Hematopoietic multipotent progenitor cell treated with erythropoietin and hydrocortisone succinate and interleukin-3 and kit ligand, for 6 days (in vitro differentiated cells): ENCODE data around the gene INF2.

Experiments
- DNase-seq: peaks from one replicate; pipeline ENCODE4 v3.0.0-alpha.2; 2015

Gene INF2

GRCh38 chr14:104677512-104678332 lies 11.7 kb upstream of the INF2 start:
- DNase-seq = peak; percentile 94

DNA sequence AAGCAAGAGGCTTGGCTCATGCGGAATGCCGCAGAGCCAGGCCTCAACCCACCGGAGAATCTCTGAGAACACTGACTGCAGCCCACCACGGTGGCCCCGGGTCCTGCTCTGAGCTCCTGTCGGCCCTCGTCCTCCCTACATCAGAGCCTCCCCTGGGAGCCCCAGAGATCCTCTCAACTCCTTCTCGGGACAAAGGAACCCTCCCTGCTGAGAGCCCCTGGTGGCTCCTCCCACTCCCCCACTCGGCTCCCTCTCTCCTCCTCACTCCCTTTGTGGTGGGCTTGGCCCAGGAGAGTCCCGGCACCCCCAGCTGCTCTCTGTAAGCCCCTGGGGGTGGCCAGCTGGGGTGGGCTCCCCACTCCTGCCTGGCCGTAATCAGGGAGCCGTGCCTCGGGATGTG lies 11.1 kb upstream of the INF2 start:
- DNase-seq = peak; percentile 64

DNA sequence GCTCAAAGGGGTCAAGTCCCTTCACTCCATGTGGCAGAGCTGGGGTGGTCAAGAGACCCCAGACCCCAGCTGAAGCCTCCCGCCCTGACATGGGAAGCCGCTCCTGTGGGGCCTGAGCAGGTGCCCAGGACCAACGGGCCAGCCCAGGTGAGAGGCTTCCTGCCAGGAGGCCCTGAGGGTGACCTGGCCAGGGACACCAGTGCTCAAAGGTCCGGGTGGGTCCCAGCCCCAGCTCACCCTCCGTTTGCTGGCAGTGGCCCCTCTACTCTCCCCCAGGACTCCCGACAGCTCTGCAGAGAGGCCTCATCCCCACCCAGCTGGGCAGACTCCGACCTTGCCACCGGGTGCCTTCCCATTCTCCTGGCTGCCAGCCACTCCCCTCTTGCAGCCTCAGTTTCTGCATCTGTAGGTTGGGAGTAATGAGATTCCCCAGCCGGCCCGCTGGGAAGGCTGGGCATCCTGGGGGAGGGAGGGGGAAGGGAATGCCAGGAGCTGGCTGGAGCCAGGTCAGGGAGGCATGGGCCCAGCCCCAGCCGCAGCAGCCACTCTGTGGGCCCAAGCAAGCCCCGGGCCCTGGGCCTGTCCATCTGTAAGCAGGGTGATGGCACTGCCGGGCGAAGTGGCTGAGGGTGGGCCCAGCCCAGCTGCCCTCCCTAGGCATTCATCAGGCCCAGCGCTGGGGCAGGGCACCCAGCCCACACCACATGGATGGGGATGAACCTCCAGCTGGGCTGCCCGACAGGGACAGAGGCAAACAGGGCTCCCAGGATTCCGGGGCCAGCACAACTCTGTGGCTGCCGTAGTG lies 10.3 kb upstream of the INF2 start:
- DNase-seq = no peak

DNA sequence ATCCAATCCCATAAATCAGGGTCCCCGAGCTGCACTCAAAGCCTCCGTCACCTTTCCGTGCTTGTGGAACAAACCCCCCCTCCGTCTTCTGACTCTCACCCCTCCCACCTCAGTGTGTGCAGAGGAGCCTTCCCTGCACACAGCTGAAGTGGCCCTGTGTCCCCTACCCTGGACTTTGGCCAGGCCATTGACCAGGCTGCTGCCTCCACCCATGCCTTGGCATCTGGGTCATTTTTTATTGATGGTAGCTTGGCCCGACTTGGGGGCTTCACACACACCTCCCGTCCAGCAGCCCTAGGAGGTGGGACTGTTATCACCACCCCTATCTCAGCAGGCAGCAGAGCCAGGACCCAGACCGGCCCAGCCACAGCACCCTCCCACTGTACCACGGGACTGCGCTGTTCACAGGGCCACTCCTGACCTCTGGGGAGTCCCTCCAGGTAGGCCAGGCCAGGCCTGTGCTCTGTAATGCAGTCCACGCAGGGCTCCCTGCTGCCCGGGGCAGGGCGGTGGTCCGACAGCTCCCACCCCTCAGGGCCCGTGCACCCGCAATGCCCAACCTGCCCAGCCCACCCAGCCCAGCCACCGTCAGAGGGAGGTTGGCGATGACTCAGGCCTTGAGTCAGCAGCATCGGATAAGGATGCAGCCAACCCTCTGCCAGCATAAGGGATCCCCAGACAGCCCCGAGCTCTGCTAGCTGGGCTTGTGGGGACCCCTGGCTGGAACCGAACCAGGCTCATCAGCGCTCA lies 9.2 kb upstream of the INF2 start:
- peak; percentile 86 for DNase-seq

DNA sequence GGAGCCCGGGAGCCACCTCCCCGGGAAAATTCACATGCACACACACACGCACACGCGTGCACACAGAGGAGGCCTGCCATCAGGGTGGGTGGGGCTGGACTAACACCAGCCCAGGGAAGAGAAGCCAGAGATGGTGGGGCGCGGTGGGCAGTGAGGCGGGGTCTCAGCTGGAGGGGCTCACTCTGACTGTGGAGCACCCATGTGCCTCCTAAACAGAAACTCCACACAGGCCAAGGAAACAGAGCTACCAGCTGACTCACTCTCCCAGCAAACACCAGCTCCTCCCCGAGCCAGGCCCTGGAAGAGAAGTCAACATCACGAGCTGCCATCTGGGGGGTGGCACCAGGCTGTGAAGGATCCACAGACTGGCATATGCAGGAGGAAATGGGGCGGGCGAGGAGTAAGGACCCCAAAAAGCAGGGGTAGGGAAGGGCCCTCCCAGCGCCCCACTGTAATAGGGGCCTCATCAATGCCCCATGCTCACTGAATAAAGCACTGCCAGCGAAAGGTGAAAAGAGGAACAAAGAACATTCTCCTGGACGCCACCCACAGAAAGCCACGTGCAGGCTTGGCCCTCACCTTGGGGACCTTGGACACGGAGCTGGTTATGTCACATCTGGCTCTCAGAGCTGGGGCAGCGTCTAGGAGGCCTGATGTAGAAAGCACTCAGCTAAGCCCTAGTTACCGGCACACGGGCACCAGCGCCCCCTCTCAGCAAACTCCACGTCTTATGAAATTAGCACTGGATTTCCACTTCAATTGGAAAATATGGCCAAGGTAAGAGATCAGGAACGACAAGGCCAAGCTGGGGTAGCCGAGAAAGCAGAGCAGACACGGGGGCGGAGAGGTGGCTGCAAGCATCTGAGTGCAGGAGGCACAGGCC lies 8.4 kb upstream of the INF2 start:
- DNase-seq = peak; percentile 75

DNA sequence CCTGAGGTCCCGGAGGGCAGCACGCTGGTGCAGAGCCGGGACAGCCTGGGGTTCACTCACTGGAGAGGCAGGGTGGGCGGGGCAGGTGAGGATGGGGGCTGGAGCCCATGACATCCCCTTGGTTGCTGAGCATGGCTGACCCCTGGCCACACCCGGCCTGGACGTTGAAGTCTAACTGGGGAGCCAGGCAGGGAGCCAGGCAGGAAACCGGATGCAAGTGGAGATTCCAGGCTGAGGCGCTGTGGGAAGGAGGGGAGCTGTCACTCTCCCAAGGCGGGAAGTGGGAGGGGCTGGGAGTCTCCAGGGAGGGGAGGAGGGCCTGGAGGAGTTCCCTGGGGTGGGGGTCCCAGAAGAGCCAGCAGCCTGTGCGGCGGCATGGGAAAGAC lies 7.7 kb upstream of the INF2 start:
- DNase-seq = no peak

- no peak for DNase-seq
Measured at GRCh38 chr14:104682107-104682593, 7.3 kb upstream of the INF2 start.

GRCh38 chr14:104683653-104684448 lies 5.6 kb upstream of the INF2 start:
- DNase-seq = no peak

DNA sequence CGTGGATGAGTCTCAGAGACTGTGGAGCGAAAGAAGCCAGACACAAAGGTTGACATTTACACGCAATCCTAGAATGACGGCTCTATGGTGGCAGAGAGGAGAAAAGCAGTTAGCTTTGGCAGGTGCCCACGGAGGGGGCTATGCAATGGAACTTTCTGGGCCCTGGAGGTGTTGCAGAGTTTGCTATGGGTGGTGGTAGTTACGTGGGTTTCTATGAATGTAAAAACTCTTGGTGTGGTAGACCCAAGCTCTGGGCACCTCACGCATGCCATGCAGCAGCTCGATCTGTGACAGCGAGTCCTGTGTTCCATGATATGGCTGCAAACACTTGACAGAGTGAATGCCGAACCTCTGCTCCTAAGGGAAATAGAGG lies 5.0 kb upstream of the INF2 start:
- DNase-seq = no peak

DNA sequence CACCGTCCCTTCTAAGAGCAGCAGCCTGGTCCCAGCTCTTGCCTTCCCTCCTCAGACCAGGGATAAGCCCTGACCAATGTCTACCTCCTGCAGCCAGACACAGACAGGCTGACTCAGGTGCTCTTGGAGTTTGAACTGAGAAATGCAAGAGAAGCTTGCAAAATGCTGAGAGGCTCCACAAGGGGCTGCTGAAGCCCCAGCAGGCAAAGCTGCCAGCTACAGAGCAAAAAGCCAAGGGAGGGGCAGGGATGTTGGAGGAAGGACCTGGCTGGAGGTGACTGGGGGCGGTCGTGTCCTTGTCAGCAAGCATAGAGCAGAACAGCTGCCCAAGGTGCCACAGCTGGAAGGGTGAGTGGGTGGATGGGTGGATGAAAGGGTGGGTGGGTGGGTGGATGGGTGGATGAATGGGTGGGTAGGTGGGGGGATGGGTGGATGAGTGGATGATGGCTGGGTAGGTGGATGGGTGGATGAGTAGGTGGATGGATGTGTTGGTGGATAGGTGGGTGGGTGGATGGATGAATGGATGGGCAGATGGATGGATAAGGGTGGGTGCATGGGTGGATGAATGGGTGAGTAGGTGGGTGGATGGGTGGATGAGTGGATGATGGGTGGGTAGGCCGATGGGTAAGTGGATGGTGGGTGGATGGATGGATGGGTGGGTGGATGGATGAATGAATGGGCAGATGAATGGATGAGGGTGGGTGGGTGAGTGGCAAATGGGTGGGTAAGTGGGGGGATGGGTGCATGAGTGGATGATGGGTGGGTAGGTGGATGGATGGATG lies 4.0 kb upstream of the INF2 start:
- peak; percentile 54 for DNase-seq

- no peak for DNase-seq
Measured at GRCh38 chr14:104685998-104686610, 3.3 kb upstream of the INF2 start.

GRCh38 chr14:104686624-104687517 lies 2.5 kb upstream of the INF2 start:
- no peak for DNase-seq

DNA sequence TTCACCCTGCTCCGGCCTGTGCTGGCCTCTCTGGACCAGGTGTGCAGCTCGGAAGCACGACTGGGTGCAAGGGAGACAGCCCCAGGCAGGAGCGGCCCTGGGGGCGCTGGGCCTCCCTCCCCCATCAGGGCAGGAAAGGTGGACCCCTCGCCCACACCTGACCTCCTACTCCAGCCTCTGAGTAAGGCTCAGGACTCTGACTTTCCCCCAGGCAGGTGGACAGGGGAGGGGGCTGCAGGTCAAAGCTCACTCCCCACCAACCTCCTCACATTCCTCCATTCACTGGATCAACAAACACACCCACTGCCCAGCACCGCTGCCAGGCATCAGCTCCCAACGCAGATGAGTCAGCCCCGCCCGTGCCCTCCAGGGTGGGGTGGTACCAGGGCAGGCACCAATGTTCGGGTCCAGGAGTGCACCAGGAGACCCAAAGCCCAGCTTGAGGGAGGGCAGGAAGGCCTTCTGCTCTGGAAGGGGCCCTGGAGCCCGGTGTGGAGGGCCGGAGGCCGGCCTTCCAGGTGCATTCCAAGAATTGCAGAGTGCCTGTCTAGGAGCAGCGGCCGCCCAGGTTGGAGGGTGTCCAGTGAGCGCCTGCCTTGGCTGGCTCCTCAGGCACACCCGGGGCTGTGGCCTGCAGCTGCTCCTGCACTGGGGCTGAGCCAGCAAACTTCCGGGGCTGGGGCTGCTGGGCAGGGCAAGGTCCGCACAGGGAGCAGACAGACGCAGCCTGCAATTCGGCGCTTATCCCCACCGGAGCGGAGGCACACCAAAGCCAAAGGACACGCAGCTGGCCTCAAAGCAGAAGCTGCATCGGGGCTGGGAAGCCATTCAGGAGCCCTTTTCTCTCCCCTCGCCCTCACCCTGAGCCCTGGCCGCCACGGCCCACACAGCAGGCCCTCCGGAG lies 1.6 kb upstream of the INF2 start:
- peak; percentile 58 for DNase-seq

DNA sequence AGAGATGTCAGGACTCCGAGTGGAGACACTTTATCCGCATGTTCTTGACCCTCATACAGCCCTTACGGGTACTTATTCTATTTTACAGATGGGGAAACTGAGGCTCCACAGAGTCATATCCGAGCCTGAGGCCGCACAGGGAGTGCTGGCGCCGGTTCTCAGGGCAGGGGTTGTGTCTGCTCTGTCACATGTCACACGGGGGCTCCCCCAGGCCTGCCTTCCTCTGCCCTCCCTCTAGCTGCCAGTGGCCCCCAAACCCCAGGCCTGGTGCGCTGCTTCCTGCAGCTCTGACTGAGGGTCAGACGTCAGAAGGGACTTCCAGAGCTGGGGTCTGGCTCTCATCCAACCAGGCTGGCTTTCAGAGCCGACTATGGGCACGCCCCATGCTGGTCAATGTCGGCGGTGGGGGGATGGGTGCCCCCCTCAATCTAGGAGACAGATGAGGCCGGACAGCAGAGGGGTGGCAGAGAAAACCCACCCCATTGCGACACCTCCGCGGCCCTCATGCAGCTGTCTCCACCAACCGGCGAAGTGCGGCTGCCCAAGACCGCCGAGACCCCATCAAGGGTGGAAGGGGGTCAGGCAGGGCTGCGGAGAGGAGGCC lies 811 bp upstream of the INF2 start:
- DNase-seq = peak; percentile 76

GRCh38 chr14:104689881-104690711 lies 678 bp downstream of the INF2 start:
- DNase-seq = no peak

DNA sequence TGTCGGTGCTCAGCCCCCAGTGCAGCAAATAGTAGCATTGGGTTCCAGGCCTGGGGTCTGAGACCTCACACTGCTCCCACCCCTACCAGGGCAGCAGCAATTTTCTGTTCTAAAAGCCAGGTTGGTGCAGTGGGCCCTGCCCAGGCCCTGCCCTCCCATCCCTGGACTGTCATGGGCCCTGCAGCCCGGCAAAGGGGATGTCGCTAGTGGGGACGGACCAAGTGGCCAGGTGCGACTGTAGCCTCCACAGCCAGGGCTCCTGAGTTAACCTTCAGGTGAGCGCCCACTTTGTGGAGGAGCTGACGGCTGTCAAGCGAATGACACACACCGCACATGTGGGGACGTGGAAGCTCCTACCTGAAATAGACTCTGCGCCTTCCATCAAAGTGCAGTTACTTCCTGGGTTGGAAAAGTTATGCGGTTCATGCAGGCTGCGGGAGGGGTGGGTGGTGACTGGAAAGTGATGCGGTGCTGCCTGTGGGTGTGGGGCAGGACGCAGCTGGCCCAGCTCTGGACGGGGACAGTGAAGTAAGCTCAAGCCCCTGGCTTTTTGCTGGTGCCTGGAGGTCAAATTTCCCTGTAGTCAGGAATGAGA lies 1.5 kb downstream of the INF2 start:
- DNase-seq = no peak
